Karpas-422 (cell line): ENCODE results near the gene TUBA1B. TPM values are rescaled to one million over a fixed set of nuclear protein-coding genes. Genes with fewer than 3 reads are reported as not detected.

Experiments used
- DNase-seq: peaks from one replicate; pipeline ENCODE4 v3.0.0-alpha.2; 2015
- H2AFZ ChIP-seq: fragments of 200-600 bp; sonication (generic); 2 replicates; pipeline ENCODE4 v1.6.1; 2014; ENCODE audit warnings: antibody characterized with exemption, low read length, mixed read lengths
- H3K27ac ChIP-seq: fragments of 200-600 bp; sonication (generic); 2 replicates; pipeline ENCODE4 v1.5.1; 2014; ENCODE audit warnings: mild to moderate bottlenecking, low read length, moderate library complexity
- H3K27me3 ChIP-seq: fragments of 200-600 bp; sonication (generic); 2 replicates; pipeline ENCODE4 v1.6.1; 2014; ENCODE audit warnings: low read length, mixed read lengths
- H3K36me3 ChIP-seq: fragments of 200-600 bp; sonication (generic); 2 replicates; pipeline ENCODE4 v1.6.1; 2014; ENCODE audit warnings: low read length, mixed read lengths; ENCODE audit not compliant: insufficient read depth
- H3K4me1 ChIP-seq: fragments of 200-600 bp; sonication (generic); 2 replicates; pipeline ENCODE4 v1.6.1; 2014; ENCODE audit warnings: mild to moderate bottlenecking, low read length, mixed read lengths
- H3K4me2 ChIP-seq: fragments of 200-600 bp; sonication (generic); 2 replicates; pipeline ENCODE4 v1.6.1; 2014; ENCODE audit warnings: low read length, low read depth, mild to moderate bottlenecking; ENCODE audit not compliant: poor library complexity, severe bottlenecking
- H3K4me3 ChIP-seq: fragments of 200-600 bp; sonication (generic); 2 replicates; pipeline ENCODE4 v1.5.1; 2014; ENCODE audit warnings: mild to moderate bottlenecking, antibody characterized with exemption, low read length, mixed read lengths
- H3K79me2 ChIP-seq: fragments of 200-600 bp; sonication (generic); 2 replicates; pipeline ENCODE4 v1.6.1; 2014; ENCODE audit warnings: mild to moderate bottlenecking, low read length, mixed read lengths
- H3K9ac ChIP-seq: fragments of 200-600 bp; sonication (generic); 2 replicates; pipeline ENCODE4 v1.6.0; 2014; ENCODE audit warnings: low read length
- H3K9me2 ChIP-seq: fragments of 200-600 bp; sonication (generic), shearing (Covaris generic); replicated peaks from 2 replicates; pipeline ENCODE4 v1.6.0; 2014; ENCODE audit warnings: mild to moderate bottlenecking, low read length, moderate library complexity; ENCODE audit not compliant: insufficient read depth
- H3K9me3 ChIP-seq: fragments of 300-700, 200-600 bp; sonication (generic); 2 replicates; pipeline ENCODE4 v1.6.1; 2014; ENCODE audit warnings: low read length, mixed read lengths
- H4K20me1 ChIP-seq: fragments of 200-600 bp; sonication (generic); 2 replicates; pipeline ENCODE4 v1.6.1; 2014; ENCODE audit warnings: mild to moderate bottlenecking, antibody characterized with exemption, low read length, low read depth; ENCODE audit not compliant: insufficient read depth
- total RNA-seq: library from RNA; depleted of rRNA; stranded (reverse); fragments of >200 nt; shearing (Covaris generic); gene quantifications from 2 replicates; pipeline ENCODE4 v1.2.3, GENCODE V29; 2014; ENCODE audit warnings: low replicate concordance

TUBA1B gene
- total RNA-seq, 1 experiment from 2014 or later: 904 TPM

GRCh38 chr12:49091056-49091835 is 39.9 kb downstream of the TUBA1B start:
- H3K79me2 ChIP-seq: no peaks in the 10 kb centered on the region
- H3K4me2 ChIP-seq: no peak overlapping the region
- no peak overlapping the region for H3K27ac ChIP-seq
- H3K27me3 ChIP-seq: no peaks in the 10 kb centered on the region
- H2AFZ ChIP-seq: no peak overlapping the region
- peaks cover 28% of the 10 kb centered on the region for H3K4me1 ChIP-seq
- no peaks in the 10 kb centered on the region for H3K9me2 ChIP-seq
- no peak overlapping the region for H3K9ac ChIP-seq
- H3K9me3 ChIP-seq: no peaks in the 10 kb centered on the region
- H3K36me3 ChIP-seq: no peaks in the 10 kb centered on the region
- H4K20me1 ChIP-seq: no peaks in the 10 kb centered on the region
- no peak overlapping the region for H3K4me3 ChIP-seq
- no peak for DNase-seq

- Histone ChIP-seq H3K9me2 (no peaks in the 10 kb centered on the region), H3K9me3 (no peaks in the 10 kb centered on the region), H3K36me3 (no peaks in the 10 kb centered on the region), H2AFZ (no peak overlapping the region), H4K20me1 (no peaks in the 10 kb centered on the region), H3K27me3 (no peaks in the 10 kb centered on the region), H3K27ac (no peak overlapping the region), H3K4me1 (peaks cover 28% of the 10 kb centered on the region), H3K9ac (0 out of 2 replicates have a peak overlapping the region, but pooled peaks have one; percentile 8), H3K4me3 (peak overlapping the region; percentile 33; the same call in 1 of the 2 replicates), H3K4me2 (peak overlapping the region; percentile 44), H3K79me2 (no peaks in the 10 kb centered on the region)
- DNase-seq: peak; percentile 57
Observed at GRCh38 chr12:49089821-49090773, 41.1 kb downstream of the TUBA1B start.

- Histone ChIP-seq H3K9me2 (no peaks in the 10 kb centered on the region), H3K9ac (peak overlapping the region; percentile 52), H2AFZ (peak overlapping the region; percentile 99; the same call in 1 of the 2 replicates), H3K4me2 (peak overlapping the region; percentile 69), H3K36me3 (no peaks in the 10 kb centered on the region), H3K79me2 (no peaks in the 10 kb centered on the region), H4K20me1 (no peaks in the 10 kb centered on the region), H3K27ac (no peak overlapping the region), H3K9me3 (no peaks in the 10 kb centered on the region), H3K4me3 (no peak overlapping the region; the same call in 1 of the 2 replicates), H3K27me3 (no peaks in the 10 kb centered on the region), H3K4me1 (peaks cover 23% of the 10 kb centered on the region)
- no peak for DNase-seq
Observed at GRCh38 chr12:49088932-49089330, 42.3 kb downstream of the TUBA1B start.

GRCh38 chr12:49088150-49088931 is 42.9 kb downstream of the TUBA1B start:
- Histone ChIP-seq H3K36me3 (no peaks in the 10 kb centered on the region), H4K20me1 (no peaks in the 10 kb centered on the region), H3K4me1 (peaks cover 19% of the 10 kb centered on the region), H3K79me2 (no peaks in the 10 kb centered on the region), H3K9me3 (no peaks in the 10 kb centered on the region), H3K27me3 (no peaks in the 10 kb centered on the region), H3K4me3 (peak overlapping the region; percentile 42; the same call in 1 of the 2 replicates), H3K9ac (peak overlapping the region; percentile 52), H3K4me2 (peak overlapping the region; percentile 69), H2AFZ (peak overlapping the region; percentile 99), H3K9me2 (no peaks in the 10 kb centered on the region), H3K27ac (no peak overlapping the region)
- DNase-seq: peak; percentile 94

GRCh38 chr12:49086116-49086515 is 45.1 kb downstream of the TUBA1B start:
- H3K4me2 ChIP-seq: no peak overlapping the region
- H3K9me3 ChIP-seq: no peaks in the 10 kb centered on the region
- no peaks in the 10 kb centered on the region for H3K36me3 ChIP-seq
- H3K79me2 ChIP-seq: no peaks in the 10 kb centered on the region
- H3K4me3 ChIP-seq: no peak overlapping the region
- no peaks in the 10 kb centered on the region for H3K27me3 ChIP-seq
- no peaks in the 10 kb centered on the region for H3K9me2 ChIP-seq
- no peak overlapping the region for H3K27ac ChIP-seq
- no peak for DNase-seq
- no peaks in the 10 kb centered on the region for H4K20me1 ChIP-seq
- no peak overlapping the region for H3K9ac ChIP-seq
- no peak overlapping the region for H2AFZ ChIP-seq
- H3K4me1 ChIP-seq: peaks cover 19% of the 10 kb centered on the region

GRCh38 chr12:49084438-49084837 is 46.8 kb downstream of the TUBA1B start:
- Histone ChIP-seq H3K27ac (no peak overlapping the region), H3K9ac (no peak overlapping the region), H3K27me3 (no peaks in the 10 kb centered on the region), H3K9me2 (no peaks in the 10 kb centered on the region), H2AFZ (no peak overlapping the region), H4K20me1 (no peaks in the 10 kb centered on the region), H3K4me2 (no peak overlapping the region), H3K4me3 (no peak overlapping the region), H3K4me1 (peaks cover 12% of the 10 kb centered on the region), H3K79me2 (no peaks in the 10 kb centered on the region), H3K9me3 (no peaks in the 10 kb centered on the region), H3K36me3 (no peaks in the 10 kb centered on the region)
- no peak for DNase-seq

GRCh38 chr12:49079793-49080192 is 51.4 kb downstream of the TUBA1B start:
- no peak for DNase-seq
- Histone ChIP-seq H3K4me1 (no peaks in the 10 kb centered on the region), H3K4me2 (no peak overlapping the region), H3K9me3 (no peaks in the 10 kb centered on the region), H3K9me2 (no peaks in the 10 kb centered on the region), H3K36me3 (no peaks in the 10 kb centered on the region), H3K4me3 (no peak overlapping the region), H2AFZ (no peak overlapping the region), H3K27me3 (no peaks in the 10 kb centered on the region), H3K79me2 (no peaks in the 10 kb centered on the region), H3K9ac (no peak overlapping the region), H3K27ac (no peak overlapping the region), H4K20me1 (no peaks in the 10 kb centered on the region)
